HT-29 (cell line): Measurements from ENCODE around the gene PPM1L. TPM values are rescaled to one million over a fixed set of nuclear protein-coding genes. Genes with fewer than 3 reads are reported as not detected.
"Not testable (repeated sequence)": the region's sequence is repeated elsewhere in the genome, so short reads cannot be mapped to it uniquely, and the experiment has no call there.

Experiments
- DNase-seq: peaks from one replicate; pipeline ENCODE4 v3.0.0-alpha.2; 2015; ENCODE audit warnings: low spot score
- total RNA-seq: library from RNA; depleted of rRNA; stranded (reverse); fragments of >200 nt; shearing (Covaris generic); gene quantifications from 2 replicates; pipeline ENCODE4 v1.2.3, GENCODE V29; 2014

Gene PPM1L
- total RNA-seq, 1 experiment from 2014 or later, result 19.2 TPM

DNA sequence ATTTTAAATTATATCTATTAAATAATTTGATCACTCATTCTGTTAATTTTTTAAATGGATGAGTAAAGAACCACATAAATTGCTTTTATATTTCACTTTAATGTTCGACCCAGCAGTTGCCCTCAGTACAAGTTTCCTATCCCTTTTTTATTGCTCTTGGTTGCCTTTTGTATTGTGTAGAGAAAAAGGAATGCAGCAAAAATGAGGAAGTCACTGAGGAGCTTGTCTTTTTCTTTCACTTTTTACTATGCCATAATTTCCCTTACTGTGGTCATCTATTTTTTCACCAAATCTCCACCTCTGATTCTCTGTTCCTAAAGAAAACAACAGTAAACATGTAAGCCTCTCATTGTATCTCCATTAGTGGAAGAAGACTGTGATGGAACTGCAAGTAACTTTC is 226.5 kb downstream of the PPM1L start:
- DNase-seq, result no peak

DNA sequence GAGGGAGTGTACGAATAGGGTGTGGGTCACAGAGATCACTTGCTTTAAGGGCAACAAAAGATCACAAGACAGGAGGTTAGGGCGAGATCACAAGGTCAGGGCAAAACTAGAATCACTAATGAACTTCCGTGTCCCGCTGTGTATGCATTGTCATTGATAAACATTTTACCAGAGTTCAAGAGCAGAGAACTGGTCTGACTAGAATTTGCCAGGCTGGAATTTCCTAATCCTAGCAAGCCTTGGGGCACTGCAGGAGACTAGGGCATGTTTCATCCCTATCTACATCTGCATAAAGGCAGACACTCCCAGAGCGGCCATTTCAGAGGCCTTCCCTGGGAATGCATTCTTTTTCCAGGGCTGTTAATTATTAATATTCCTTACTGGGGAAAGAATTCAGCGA is 227.9 kb downstream of the PPM1L start:
- DNase-seq, result not testable (repeated sequence)

DNA sequence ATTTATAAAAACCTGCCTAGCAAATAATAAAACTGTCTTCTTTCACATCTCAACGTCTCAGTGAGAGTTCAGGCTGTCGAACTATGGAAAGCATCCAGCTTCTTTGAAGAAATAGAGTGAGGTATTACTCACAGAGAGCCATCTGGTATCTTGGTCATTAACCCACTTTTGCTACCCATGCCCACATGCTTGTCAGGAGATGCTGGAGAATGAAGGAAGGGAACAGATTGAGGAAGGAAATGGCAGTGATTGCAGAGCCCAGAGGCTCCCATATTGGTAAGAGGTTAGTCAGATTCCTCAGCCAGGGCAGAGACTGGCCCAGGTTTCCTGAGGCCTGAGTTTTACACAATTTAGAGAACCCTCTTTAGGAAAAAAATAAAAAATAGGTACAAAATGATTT is 230.0 kb downstream of the PPM1L start:
- no peak for DNase-seq

DNA sequence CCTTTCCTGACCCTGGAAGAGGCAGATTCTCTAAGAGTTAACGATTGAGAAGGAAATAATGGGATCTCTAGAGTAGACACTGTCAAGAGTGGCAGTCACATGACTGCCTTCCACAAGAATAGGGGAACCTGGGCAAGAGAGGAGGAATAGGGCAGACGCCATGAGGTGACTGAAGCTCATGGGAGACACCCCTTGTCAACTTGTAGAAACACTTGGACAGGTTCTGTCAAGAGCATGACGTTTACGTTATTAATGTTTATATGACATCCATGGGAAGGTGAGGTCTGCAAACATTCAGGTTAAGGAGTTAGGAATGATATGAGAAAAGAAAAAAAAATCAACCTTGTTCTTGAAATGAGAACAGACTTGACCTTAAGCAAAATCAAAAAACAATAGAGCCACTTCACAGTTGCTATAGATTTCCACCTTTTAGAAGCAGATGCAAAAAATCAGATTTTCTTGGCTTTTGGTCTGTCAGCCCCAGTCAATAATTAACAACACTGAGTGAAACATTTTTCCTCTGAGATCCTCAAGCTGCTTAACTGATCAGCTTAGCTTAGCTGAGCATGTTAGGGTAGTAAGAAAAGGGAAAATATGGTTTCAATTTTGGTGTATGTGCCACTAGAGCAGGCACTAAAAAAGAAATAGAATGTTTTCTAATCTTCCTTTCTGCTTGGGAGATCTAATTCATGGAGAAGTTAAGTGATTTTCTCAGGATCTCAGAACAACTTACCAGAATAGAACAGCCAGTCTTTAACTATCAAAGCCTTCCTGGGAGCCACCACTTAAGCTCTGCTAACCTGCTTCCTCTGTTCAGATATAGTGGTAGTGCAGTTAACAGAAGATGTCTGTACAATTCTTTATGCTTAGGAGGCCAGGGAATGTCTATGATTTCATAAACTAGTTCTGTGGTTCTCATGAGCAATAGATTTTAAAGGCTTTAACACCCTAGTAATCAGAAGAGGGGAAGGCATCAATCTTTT is 232.2 kb downstream of the PPM1L start:
- DNase-seq, result no peak

DNA sequence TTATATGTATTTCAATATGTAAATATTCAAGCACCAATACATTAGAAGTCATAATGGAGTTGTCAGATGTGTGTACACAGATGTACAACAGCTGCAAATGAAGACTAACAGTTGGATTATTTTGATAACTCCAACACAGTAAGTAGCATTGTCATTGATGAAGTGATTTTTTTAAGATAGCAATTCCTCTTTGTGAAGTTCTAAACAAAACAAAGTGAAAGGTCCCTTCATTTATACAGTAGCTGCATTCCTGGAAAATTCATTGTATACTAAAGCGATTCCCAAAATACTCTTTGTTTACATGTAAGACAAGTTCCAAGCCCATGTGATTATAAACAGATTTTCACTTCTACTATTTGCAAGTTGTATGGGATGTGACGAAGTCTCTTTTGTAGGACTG is 234.4 kb downstream of the PPM1L start:
- DNase-seq, result no peak

DNA sequence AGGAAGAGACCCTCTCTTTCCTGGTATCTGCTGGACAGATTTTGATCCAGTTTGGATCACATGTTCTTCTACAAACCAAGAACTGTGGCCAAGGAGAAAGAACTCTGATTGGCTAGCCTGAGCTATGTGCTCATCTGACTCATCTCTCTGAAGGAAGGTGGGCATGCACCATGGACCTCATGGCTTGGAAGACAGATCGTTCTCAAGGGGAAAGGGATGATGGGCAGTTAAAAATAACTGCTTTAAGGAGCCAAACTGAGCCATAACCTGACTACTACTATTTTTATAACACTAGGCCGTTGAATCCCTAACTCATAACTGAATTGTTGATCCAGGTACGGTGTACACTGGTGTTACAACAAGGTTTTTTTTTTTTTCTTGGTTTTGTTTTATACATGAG is 236.7 kb downstream of the PPM1L start:
- DNase-seq, result no peak

DNA sequence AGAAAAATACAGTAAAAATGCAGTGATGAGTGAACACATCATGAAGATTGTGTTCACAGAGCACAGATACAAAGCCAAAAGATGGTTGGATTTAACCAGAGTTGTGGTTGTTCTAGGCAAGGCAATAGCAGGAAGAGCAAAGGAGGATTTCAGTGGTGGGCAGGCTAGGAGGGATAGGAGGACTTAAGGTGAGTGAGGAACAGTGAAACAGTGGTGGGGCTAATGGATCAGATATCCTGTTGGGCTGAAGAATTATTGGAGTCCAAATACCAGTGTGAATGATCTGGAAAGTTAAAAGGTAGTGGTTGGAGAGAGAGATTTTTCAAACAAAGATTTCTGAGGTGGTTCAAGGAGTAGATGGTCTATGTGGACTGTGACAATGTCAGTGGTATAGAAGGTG is 240.8 kb downstream of the PPM1L start:
- no peak for DNase-seq

DNA sequence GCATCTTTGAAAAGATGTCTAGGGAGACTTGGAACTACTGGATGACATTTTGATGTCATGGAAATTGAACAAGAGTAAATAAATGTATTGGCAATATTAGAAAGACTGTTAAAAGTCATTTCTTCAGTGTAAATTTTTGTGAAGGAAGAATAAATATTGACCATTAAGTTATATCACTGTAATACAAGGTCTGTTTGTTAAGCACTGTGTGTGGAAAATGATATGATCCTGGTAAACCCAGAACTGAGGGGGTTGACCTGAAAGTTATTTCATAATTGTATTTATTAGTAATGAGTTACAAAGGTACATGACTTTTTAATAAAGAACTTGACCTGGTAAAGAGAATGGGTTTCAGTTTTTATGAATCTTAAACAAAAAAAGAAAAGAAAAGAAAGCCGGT is 242.6 kb downstream of the PPM1L start:
- DNase-seq, result no peak

DNA sequence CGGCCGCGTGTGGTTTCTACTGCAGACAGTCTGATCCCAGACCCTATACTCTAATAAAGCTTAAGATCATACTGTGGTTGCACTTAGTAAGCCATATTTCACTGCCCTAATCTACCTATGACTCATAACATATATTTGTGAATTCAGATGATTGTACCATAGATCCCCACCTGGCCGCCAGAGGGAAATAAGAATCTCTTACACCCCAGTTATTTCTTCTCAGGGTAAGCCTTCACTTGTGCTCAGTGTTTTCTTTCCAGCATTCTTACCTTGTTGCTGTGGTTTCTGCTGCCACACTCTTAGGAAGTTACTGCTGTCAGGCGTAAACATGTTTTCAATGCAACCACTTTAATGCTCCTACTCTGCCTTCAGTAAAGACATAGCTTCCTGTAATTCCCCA is 243.2 kb downstream of the PPM1L start:
- peak; percentile 70 for DNase-seq

DNA sequence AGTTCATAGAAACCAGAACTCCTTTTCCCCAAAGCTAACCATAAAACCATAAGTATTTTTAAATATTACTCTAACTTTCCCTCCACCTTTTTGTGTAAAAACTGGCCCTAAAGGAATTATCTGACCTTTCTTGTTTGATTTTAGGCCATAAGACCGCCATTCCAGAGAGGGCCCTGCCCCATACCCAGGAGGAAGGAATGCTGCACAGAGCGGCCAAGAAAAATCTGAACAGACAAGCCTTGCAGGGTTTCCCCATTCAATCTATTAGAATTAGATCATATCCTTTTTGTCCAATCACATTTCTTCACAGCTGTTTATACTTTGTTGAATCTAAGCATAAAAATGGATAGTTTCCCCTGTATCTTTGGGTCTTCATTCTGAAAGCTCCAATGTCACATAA is 252.1 kb downstream of the PPM1L start:
- DNase-seq, result no peak

DNA sequence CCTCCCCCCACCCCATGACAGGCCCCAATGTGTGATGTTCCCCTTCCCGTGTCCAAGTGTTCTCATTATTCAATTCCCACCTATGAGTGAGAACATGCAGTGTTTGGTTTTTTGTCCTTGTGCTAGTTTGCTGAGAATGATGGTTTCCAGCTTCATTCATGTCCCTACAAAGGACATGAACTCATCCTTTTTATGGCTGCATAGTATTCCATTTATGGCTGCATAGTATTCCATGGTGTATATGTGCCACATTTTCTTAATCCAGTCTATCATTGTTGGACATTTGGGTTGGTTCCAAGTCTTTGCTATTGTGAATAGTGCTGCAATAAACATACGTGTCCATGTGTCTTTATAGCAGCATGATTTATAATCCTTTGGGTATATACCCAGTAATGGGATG is 254.1 kb downstream of the PPM1L start:
- not testable (repeated sequence) for DNase-seq

DNA sequence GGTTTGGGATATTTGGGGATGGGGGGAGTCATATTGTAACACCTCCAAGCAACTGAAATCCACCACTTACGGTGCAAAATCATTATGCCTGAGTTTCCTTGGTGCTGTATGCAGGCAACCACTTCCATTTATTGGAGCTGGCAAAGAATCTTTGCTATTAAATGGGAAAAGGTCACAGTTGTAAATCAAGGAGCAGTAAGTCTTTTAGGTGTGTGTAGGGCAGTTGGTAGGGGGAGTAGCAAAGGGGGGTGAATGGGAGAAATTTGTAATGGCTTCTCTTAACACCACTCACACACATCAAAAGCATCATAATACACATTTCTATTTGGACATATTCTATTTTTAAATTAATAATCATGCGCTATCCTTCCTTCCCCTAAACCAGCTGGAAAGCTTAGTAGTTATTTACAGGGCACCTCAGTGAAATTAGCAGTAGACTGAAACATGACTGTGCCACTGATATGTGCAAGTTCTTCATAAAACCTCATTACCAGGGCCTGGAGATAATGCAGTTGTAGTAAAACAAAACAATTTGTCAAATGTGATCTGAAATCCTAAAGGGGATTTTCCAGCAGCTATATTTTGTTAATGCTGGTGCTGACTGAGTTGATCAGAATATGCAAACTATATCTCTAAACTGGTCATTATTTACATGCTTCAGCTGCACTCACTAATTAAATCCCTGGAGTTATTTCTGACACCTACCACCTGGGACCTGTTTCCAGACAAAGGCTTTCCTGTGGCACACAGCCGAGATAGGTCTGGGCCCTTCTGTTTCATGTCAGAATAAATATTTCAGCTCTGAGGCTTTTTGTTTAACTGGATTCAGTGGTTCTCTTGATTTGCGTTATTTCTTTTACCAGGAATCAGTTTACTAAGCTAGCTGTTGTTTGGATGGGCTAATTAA is 259.1 kb downstream of the PPM1L start:
- no peak for DNase-seq

DNA sequence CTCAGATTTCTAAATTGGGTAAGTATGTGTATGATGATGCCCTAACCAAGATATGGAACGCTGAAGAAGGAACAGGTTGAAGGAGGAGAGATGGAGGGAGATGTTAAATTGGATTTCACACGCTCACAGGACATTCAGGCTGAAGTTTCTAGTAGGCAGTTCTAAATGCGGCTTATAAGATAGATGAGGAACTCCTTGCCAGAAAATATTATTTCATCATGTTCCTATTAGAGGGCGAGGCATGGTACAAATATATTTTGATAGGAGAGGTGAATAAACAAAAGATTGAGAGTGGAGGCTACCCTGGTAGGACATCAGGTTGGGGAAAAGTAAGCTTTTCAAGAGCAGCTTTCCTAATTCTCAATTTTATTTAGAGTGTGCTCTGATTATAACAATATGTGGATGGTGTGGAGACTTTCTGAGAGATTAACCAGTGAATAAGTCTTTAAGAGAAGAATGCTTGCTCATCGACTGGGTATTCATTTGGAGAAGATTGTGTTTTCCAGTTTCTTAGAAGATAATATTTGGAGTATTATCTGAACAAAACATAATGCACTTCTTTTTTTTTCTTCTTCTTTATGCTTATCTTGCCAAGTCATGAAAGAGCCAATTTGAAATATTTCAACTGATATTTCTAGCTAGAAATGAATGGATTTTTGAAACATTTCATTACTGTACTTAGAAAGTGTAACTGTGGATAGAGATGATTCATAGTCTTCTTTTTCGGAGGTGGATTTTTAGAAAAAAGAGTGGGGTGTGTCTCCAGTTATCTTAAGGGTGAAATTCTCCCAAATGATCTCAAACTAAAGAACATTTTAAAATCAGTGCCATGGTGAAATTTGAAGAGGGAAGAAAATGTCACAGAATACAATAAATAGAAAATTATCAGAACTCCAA is 260.6 kb downstream of the PPM1L start:
- DNase-seq, result no peak

DNA sequence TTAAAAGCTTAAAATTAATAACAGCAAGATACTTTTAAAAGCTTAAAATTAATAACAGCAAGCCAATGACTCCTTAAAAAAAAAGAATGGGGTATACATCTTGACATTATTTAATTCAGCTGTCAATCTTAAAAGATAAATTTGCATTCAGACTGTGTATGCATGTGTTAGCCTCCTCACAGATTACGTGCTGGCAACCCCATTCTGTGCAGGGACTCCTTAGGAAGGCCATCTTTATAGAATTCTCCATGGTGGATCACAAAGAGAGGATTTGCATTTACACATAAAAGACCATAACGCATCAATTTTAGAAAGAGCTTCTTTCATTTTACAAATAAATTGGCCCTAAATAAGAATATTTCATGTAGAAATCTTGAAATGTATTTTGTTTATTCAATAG is 261.9 kb downstream of the PPM1L start:
- no peak for DNase-seq

DNA sequence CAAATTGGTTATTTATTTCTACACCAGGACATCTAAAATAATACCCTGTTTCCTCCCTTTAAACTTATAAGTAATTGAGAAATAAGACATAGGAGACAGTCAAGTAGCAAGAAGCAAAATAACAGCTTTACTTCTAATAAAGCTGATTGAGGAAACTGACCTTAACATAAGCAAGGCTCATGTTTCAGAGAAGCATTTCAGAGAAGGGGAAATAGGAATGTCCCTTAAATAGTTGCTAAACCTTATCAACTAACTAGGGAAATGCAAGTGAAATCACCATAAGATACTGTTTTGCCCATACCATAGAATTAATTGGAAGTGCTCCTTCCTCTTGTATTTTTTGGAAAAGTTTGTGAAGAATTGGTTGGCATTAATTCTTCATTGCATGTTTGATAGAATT is 264.2 kb downstream of the PPM1L start:
- no peak for DNase-seq

DNA sequence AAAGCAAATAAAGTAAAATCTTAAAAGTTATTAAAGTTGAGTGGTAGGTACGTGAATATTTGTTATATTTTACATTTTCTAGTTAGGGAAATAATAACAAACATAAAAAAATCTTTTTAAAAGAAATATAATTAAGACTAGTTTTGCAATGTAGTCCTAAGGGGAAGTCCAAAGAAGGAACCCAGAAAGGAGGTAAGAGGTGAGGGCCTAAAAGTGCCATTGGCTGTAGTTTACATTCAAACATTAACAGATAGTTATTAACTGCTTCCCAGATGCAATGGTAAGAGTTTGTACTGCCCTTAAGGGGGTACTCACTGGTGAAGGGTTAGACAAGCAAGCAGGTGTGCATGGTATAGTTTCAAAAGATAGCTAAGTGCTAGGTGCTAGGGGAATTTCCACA is 269.9 kb downstream of the PPM1L start:
- no peak for DNase-seq

DNA sequence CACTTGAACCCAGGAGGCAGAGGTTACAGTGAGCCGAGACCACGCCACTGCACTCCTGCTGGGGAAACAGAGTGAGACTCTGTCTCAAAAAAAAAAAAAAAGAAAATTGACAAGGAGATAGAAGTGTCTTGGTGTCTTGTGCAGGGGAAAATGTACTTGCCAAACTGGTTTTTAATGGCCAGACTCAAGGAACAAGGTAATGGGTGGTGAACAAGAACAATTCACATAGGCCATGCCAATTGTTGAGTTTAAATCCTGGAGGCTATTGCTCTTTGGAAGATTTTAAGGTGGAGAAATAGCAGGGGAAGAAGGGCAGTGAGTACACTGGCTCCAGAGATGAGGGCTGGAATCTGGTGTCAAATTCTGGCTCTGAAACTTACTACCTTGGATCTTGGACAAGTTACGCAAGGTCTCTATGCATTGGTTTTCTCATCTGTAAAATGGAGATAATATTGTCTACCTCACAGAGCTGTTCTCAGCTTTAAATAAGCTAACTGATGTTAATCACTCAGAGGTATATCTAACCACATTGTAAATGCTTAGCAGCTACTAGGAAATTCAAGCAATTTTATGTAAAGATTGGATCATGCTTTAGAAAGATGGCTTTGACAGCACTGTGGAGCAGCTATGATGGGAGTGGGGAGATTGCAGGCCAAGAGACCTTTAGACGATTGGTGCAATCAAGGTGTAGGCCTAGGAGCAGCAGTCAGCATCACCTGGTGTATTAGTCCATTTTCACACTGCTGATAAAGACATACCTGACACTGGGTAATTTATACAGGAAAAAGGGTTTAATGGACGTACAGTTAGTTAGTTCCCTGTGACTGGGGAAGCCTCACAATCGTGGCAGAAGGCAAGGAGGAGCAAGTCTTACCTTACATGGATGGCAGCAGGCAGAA is 270.8 kb downstream of the PPM1L start:
- peak; percentile 26 for DNase-seq

DNA sequence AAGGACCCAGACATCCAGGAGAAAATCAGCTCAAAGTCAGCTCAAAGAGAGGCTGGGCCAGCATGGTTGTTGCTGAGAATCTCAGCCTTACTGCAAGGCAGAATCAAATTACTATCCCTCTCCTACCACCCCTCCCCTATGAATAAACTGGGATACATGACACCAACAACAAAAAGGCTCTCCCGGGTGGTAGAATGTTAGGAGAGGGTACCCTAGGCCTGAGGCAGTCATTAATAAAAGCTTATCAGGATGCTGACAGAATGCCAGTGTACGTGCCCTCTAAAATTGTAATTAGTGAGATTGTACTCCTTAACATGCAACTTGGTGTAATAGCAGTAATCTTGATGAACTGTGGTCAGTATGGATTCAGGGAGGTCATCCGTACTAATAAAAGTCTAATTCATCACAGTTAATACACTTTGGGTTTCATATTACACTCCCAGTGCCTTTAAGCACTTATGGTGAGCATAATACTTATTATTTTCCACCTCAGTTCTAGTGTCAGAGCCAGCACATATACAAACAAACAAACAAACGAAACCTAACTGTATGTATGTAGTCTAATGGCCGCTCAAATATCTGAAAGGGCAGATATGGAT is 272.6 kb downstream of the PPM1L start:
- no peak for DNase-seq

DNA sequence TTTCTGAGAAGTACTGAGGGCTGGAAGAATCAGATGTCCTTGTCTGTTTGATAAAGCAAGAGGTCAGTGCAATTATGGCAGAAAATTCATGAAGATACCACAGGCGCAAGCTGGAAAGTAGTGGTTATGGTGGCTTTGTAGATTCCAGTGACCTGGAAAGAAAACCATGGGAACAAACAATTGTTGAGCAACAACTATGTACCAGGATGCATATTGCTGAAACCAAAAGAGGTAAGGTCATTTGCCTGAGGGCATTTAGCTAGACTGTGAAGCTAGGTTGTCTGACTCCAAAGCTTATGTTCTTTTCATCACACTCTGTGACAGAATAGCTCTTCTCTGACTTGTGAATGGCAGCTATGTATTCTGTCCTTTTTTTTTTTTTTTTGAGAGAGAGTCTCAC is 275.1 kb downstream of the PPM1L start:
- no peak for DNase-seq
